ENCODE results near the gene LEO1.
"Not testable (repeated sequence)": the region's sequence is repeated elsewhere in the genome, so short reads cannot be mapped to it uniquely, and the experiment has no call there.

Gene LEO1

DNA sequence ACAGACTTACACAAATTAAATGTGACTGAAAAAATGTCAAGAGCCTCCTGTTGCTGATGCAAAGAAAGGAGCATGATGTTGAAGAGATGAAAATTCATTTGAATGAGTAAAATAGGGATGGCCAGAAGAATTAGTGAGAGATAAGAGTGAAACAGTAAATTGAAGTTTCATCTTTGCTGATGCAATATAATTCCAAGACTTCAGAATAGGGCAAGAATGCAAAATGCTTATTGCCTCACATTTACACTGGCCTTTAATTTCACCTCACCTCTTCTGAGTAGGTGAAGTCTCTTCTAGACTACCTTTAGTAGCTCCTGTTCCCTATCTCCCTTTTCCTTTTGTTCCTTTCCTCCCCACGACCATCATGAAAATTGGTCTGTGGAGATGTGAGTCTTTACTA lies 32.1 kb upstream of the LEO1 start:
- DNase-seq (ENCODE audit: low spot score), result no peak

DNA sequence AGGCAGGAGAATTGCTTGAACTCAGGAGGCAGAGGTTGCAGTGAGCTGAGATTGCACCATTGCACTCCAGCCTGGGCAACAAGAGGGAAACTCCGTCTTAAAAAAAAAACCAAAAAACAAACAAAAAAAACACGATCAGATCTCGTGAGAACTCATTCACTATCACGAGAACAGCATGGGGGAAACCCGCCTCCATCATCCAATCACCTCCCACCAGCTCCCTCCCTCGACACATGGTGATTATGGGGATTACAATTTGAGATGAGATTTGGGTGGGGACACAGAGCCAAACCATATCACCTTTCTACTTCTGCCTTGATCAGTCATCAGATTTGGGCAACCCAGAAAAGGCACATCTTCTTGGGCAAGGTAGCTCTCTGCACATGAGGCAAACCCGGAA lies 31.5 kb upstream of the LEO1 start:
- not testable (repeated sequence) for DNase-seq (ENCODE audit: low spot score)

DNA sequence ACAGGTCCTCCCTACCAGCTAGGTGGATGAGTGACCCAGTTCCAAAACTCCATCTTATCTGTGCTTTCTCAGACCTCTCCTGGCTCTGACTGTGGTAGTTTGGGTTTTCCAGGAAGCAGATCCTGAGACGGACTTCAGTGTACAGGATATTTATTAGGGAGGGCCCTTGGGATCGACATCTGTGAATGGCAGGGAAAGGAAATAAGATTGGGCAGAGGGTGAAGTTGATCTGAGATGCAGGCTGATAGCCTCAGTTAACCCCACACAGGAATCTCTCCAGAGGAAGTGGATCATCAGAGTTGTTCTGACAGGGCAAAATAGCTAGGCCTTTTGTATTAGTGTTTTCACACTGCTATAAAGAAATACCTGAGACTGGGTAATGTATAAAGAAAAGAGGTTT lies 30.8 kb upstream of the LEO1 start:
- no peak for DNase-seq (ENCODE audit: low spot score)

DNA sequence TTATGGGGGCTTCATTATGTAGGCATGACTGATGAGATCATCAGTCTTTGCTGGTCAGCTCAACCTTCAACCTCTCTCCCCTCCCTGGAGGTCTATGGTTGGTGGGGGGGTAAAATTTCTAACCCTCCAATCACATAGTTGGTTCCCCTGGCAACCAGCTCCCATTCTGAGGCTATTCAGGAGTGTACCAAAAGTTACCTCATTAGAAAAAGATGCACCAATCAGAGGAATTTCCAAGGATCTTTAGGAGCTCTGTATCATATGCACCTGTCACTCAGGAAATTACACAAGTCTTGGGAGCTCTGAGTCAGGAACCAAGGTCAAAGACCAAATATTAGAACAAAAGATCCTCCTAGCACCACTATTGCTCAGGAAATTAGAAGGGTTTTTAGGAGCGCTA lies 21.4 kb upstream of the LEO1 start:
- no peak for DNase-seq (ENCODE audit: low spot score)

DNA sequence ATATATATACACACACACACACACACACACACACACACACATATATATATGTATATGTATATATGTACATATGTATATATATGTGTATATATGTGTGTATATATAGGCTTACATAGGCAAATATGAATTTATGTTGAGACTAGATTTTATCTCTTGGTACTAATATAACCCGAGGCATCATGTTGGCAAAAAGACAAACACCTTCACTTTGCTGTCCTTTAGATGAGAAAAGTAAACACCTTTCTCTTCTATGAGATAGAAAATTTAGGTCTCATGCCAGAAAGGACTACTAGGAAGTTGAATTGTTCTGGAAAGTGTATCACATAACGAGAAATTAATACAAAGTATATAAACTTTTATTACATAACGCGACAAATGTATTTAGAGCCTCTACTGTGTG lies 19.6 kb upstream of the LEO1 start:
- DNase-seq (ENCODE audit: low spot score), result no peak

DNA sequence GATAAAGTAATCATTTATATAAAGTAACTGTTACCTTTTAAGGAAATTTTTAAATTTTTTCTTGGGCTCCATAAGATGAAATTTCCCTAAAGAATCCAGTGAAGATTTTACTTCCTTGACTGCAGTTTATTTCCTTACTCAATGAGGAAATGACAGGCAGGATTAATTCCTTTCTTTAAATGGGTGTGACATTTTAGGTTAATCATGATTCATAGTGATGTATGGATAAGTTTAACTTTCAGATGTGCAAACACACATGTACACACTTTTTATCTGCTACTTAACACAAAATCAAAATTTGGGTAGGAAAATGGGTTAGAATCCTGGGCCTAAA lies 11.2 kb upstream of the LEO1 start:
- DNase-seq (ENCODE audit: low spot score), result no peak

DNA sequence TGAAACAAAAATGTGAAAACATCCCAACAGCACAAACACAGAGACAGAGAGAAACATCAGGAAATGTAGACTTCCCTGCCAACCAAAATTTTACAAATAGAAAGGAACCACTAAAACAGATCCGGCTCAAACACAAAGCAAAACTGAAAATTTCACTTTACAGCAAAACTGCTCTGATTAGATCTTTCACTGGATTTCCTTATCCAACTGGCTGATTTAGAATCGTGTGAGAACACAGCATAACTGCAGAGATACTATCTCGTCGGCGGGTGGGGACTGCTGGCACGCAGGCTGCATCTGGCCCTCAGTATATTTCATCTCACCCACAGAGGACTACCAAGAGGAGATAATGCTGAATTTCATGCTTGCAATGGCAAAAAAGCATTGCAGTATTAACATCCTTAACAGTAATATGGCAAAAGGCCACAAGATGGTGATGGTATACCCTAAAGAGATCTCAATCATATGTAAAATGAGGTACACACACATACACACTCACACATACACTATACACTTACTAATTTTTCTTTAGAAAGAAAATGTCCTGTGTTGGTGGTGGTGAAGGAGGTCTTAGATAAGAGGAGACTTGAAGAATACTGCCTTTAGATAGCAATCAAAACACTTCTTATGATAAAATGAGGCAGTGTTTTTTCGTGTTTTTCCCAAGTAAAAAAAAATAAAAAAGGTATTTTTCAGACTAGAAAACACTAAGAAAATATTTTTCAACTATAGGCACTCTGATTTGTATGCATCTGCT lies 10.6 kb upstream of the LEO1 start:
- peak; percentile 67 for DNase-seq (ENCODE audit: low spot score)

DNA sequence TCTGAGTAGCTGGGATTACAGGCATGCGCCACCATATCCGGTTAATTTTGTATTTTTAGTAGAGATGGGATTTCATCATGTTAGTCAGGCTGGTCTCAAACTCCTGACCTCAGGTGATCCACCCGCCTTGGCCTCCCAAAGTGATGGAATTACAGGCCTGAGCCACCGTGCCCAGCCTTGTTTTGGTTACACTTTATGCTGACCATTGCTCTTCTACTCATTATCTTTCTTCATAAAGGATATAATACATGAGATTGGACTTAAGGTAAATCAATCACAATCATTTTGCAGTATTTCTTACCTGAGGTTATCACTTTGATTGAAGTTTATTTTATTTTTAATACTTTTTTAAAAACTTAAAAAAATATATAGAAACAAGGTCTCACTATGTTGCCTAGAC lies 2.2 kb upstream of the LEO1 start:
- DNase-seq (ENCODE audit: low spot score), result no peak

DNA sequence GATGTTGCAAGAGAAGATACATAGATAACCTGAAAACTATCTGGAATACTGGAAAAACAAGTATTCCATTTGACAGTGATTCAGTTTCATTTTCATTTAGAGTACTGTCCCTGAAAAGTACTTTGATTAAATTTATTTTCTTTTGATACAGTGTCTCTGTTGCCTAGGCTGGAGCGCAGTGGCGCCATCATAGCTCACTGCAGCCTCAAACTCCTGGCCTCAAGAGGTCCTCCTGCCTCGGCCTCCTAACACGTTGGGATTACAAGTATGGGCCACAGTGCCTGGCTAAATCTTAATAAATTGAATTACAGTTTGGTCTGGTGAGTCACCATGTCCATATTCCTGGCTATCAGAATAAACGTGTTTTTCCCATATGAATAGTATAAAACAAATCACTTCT lies 1.6 kb upstream of the LEO1 start:
- no peak for DNase-seq (ENCODE audit: low spot score)

DNA sequence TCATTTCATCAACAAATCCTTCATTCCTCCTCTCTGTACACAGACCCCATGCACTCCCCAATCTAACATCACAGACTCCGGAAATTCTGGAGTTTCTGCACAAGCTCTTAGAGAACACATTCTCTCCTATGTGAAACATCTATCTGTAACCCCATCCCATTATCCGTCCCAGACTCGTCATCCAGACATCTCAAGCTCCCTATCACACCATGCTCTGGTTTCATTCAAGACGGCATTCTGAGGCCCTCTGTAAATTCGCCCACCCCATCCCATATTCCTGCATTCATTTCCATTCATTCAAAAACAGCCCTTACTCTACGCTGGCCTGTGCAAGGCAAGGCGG lies 575 bp downstream of the LEO1 start:
- DNase-seq (ENCODE audit: low spot score), result no peak

DNA sequence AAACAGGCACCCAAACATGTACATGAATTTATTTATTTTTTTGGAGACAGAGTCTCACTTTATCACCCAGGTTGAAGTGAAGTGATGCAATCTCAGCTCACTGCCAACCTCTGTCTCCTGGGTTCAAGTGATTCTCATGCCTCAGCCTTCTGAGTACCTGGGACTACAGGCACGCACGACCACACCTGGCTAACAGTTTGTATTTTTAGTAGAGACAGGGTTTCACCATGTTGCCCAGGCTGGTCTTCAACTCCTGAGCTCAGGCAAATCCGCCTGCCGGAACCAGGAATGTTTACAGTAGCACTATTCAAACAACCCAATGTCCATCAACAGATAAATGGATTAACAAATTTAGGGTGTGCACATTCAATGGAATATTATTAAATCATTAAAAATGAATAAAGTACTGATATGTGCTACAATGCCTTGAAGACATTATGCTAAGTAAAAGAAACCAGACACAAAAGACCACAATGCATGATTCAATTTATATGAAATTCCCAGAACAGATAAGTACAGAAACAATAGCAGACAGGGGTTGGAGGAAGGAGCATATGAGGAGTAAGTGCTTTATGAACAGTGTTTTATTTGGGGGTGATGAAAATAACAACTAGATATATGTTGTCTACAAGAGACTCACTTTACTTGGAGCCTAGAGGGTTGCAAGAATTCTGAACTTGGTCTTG lies 1.3 kb downstream of the LEO1 start:
- no peak for DNase-seq (ENCODE audit: low spot score)

DNA sequence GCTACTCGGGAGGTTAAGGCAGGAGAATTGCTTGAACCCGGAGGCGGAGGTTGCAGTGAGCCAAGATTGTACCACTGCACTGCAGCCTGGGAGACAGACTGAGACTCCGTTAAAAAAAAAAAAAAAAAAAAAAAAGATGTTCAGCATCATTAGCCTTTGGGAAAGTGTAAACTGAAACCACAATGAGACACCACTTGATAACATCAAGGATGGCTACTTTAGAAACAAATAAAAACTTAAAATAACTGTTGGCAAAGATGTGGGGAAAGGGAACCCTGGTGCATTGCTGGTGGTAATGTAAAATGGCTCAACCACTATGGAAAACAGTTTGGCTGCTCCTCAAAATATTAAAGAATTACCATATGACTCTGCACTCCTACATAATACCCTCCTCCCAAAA lies 1.9 kb downstream of the LEO1 start:
- no peak for DNase-seq (ENCODE audit: low spot score)

DNA sequence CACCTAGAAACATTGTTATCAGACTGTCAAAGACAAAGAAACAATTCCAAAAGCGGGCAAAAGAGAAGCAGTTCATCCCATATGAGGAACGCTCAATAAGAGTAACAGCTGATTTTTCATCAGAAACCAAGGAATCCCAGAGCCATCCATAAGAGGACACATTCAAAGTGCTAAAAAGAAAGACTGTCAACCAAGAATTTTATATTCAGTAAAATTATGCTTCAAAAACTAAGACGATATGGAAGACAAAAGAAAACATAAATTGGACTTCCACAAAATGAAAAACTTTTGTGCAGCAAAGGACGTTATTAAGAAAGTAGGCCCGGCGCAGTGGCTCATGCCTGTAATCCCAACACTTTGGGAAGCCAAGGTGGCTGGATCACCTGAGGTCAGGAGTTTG lies 4.0 kb downstream of the LEO1 start:
- DNase-seq (ENCODE audit: low spot score), result no peak

DNA sequence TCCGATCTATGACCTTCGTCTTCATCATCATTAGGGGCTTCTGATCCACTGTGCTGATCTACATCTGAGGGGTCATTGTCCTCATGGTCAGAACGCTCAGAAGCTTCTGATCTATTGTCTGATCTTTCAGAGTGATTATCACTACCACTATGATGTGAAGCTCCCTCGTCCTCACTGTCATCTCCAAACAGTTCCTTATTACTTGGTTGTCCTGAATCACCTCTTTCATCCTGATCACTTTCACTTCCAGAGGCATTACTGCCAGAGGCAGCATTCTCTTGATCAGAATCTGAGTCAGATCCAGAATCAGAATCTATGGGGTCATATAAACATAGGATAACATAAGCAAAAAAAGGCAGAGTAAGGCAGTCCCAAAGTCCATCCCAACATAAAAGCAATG lies 5.4 kb downstream of the LEO1 start:
- DNase-seq (ENCODE audit: low spot score), result no peak

DNA sequence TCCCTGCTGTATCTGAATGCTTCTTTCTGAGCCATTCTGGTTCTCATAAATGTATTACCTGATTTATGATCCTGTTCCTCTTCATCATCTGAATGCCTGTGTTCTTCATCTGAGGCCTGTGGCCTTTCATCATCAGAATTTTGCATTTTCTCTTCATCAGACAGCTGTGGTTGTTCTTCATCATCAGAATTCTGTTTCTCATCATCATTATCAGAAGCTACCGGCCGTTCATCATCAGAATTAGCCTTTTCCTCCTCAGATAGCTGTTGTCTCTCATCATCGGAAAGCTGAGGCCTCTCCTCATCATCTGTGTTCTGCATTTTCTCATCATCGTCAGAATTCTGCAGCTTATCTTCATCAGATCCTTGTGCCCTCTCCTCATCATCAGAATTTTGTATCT lies 5.9 kb downstream of the LEO1 start:
- DNase-seq (ENCODE audit: low spot score), result no peak

DNA sequence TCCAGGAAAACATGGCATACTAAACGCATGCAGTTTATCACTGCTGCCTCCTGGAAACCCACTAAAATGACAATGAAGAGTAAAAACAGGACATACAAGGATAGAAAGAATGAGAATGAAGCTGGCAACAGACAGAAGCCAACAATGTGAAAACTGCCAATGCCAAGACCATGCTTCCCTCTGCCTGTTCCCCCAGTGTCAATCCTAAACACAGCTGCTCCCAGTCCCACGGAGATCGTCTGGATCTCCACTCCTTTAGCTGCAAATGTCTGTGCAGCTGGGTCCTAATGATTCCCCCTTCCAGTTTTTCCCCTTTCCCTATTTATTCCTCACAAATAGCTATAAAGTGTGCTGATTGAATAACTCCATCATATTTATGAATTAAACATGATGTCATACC lies 16.1 kb downstream of the LEO1 start:
- no peak for DNase-seq (ENCODE audit: low spot score)

DNA sequence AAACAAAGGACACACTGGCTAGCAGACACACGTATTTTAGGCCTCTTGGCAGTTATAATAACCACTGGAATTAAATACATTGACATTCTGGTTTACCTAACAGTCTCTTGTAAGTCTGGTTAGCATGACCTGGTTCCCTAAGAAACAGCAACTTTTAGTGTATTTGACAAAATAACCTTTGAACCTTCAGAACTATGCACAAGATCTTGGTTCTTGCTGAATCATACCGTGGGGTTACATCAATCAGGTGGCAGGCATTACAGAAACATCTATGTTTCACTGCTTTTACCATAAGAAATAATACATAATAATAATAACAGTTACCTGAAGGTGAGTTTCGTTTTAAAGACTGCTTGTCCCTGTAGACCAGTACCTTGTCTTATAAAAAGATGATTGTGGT lies 18.8 kb downstream of the LEO1 start:
- no peak for DNase-seq (ENCODE audit: low spot score)

DNA sequence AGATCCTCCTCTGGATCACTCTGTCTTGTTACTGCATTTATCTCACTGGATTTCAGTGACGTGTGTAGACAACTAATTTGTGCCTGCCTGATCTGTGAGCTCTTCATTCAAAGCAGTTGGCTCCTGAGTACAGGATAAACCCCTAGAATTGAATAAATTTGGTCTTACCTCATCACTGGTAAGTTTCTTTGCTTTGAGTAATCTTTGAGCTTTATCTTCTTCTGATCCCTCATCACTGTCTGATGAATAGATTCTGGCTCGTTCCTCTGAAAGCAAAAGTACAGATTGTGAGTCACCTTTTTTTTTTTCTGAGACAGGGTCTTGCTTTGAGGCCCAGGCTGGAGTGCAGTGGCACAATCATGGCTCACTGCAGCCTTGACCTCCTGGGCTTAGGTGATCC lies 24.5 kb downstream of the LEO1 start:
- DNase-seq (ENCODE audit: low spot score), result no peak

DNA sequence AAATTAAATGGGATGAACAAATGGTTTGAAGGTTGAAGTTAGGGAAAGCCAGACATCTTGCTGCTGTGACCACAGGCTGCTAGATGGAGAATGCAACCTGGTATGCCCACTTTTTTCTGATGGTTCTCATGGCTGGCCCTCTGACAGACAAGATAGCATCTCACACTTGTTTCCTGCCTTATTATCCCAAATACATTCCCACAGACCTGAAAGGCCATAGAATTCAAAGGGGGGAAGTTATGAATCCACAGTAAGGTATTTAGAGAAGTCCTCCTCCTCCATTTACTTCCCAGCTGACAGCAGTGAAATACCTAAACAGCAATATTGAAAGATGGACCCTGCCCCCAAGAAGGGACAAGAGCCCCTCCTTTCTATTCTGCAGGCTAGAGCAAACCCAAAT lies 32.4 kb downstream of the LEO1 start:
- DNase-seq (ENCODE audit: low spot score), result no peak

DNA sequence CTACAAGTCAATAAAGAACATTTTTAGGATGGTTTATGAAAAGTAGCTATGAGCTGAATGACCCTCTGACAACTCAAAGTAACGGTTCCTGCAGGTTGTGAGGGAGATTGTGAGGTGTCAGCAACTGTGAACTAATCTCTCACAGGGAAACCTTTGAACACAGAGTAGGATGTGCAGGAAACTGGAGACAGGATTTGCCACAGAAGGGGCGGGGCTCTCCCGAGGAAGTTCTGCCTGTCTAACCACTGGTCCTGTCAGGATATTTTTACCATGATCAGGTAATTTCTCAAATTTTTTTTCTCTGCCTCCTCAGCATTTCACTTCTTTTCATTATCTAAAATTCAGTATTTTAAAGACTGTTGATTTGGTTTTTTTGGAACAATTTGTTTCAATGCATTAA lies 33.3 kb downstream of the LEO1 start:
- no peak for DNase-seq (ENCODE audit: low spot score)

DNA sequence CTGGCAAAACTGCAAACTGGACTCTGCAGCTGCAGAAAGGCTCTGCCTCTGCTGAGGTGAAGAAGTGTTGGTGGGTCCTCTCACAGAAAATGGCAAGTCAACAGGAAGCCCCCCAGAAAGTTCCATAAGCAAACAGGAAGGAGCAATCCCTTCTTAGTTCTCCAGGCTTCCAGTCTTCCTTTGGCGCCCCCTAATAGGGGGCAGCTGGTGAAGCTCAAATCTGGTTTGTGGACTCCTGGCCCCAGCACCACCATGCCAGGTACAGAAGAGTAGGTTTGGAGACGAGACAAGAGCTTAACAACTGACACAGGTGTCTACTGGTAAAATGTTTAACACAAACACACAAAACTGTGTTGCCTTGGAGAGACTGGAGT lies 35.5 kb downstream of the LEO1 start:
- no peak for DNase-seq (ENCODE audit: low spot score)

DNA sequence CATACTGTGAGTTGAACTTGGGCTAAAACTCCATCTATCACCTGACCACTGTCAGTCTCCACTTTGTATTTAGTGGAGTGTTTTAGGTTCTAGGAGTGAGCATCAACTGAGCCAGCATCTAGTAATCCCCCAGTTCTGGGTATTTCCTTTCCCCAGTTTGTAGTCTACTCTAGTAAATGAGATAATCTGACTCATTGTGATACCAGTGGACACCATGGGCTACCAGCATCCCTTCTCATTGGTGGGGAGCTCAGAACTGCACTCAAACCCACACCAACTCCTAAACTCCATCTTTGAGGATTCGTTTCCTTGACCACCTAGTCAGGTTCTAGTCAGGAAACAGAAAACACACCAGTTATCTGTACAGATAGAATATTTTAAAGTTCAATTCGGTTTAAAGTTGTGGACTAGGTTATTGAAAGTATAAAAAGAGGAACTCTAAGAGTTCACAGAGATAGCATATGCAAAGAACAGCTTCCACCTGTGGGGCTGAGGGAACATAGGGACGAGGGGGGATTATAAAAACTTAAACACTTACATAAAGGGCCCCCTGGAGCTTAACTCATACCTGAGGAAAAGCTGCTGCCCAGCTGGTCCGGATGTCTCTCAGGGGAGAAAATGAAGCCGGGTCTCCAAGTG lies 36.0 kb downstream of the LEO1 start:
- no peak for DNase-seq (ENCODE audit: low spot score)

DNA sequence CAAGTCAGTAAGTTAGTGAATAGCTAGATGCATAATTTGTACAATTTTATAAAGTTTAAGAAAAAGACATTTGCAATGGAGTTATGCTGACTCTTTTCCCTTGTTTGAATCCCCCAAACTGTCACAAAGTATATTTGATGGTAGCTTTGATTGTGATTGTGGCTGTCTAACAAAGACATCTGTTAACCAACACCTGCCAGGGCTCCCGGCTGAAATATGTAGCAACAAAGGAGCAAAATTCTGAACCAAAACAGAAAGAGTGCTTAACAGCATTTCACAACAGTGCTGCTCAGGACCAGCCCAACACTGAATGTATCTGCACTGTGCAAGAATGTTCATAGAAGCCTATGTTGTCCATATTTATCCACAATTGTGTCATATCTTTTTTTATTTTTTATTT lies 39.4 kb downstream of the LEO1 start:
- no peak for DNase-seq (ENCODE audit: low spot score)

DNA sequence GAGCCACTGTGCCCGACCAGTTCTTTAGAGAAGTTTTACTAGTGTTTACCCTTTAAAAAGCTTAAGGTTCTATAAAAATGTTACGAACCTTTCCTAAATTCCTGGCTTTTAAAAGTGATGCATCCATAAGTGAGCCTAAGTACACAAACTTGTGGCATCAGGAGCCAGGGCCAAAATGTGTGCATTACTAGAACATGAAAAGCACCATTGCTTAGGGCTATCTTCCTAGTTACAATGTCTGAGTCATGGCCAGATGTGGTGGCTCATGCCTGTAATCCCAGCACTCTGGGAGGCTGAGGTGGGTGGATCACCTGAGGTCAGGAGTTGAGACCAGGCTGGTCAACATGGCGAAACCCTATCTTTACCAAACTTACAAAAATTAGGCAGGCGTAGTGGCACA lies 39.9 kb downstream of the LEO1 start:
- no peak for DNase-seq (ENCODE audit: low spot score)
